ENCODE measurements around the gene NANOS2. TPM values are rescaled to one million over a fixed set of nuclear protein-coding genes. Genes with fewer than 3 reads are reported as not detected.

NANOS2 gene
- total RNA-seq, 1 donor from 2014 or later: not detected

DNA sequence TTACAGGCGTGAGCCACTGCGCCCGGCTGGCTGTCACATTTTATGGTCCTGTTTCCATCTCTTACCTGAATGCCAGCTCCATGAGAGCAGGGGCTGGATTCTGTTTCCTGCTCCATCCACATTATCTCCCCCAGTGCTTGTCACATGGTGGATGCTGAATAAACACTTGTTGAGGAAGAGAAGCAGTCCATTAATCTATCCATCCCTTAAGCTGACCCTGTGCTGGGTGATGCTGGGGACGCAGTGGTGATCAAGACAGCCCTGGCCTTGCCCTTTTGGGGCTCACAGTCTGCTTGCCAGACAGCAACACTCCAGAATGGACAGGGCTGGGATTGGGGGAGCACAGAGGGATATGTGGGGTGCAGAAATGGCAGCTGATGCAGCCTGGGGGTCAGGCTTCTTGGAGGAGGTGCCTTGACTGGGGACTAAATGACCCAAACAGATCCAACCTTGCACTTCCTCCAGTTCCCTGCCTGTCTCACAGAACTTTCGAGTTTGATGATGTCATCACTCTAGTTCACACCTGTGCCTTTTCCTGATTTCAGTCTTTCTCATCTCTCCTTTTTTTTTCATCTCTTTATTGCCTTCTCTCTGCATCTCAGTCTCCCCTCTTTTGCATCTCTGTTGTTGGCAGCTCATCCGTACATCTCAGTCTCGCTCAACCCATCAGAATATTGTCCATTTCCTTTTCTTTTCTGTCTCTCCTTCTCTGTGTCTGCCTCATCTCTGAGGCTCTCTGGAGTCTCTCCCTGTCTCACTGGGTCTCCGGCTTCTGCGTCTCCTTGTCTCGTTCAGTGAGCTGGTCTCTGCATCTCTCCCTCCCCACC is 33.3 kb downstream of the NANOS2 start:
- Histone ChIP-seq H2AFZ (replicated peaks) (no peak overlapping the region), H3K9me3 (ENCODE audit: low read depth) (no peaks in the 10 kb centered on the region), H3K79me2 (ENCODE audit: low read depth) (peaks cover 21% of the 10 kb centered on the region), H3F3A (ENCODE audit: low read depth) (peaks cover 32% of the 10 kb centered on the region), H3K4me3 (no peak overlapping the region), H3K27ac (no peak overlapping the region), H3K36me3 (no peaks in the 10 kb centered on the region), H3K4me2 (peak overlapping the region; percentile 89), H3K27me3 (no peaks in the 10 kb centered on the region), H3K9ac (no peak overlapping the region), H3K4me1 (peaks cover 29% of the 10 kb centered on the region), H4K20me1 (ENCODE audit: low read depth) (peaks cover 27% of the 10 kb centered on the region)
- no peak for DNase-seq (ENCODE audit: low spot score)
- no peaks in the 10 kb centered on the region for H3K9me3 Mint-ChIP-seq
- H3K27ac Mint-ChIP-seq: no peak overlapping the region
- peaks cover 38% of the 10 kb centered on the region for H3K4me1 Mint-ChIP-seq
- H3K27me3 Mint-ChIP-seq (ENCODE audit: insufficient read depth, low read depth): peaks cover 13% of the 10 kb centered on the region
- TF ChIP-seq EZH2phosphoT487 (IDR thresholded peaks at IDR 0.05) (no peak), CTCF (IDR thresholded peaks at IDR 0.05) (no peak), EZH2 (IDR thresholded peaks at IDR 0.05) (no peak)
- H3K36me3 Mint-ChIP-seq: peaks cover 4% of the 10 kb centered on the region
- no peak overlapping the region for H3K4me3 Mint-ChIP-seq

DNA sequence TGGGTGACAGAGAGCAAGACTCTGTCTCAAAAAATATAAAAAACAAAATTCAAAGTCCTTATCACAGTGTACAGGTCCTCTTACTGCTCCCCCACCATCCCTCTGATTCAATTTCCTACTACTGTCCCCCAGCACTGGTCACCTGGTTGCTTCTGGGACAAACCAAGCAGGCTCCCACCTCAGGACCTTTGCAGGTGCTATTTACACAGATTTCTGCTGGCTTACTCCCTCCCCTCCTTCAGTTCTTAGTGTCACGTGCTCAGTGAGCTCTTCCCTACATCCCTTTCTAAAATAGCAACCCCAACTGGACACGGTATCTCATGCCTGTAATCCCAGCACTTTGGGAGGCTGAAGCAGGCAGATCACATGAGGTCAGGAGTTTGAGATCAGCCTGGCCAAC is 34.6 kb downstream of the NANOS2 start:
- peaks cover 22% of the 10 kb centered on the region for H3F3A ChIP-seq (ENCODE audit: low read depth)
- Mint-ChIP-seq H3K27ac (no peak overlapping the region), H3K27me3 (ENCODE audit: insufficient read depth, low read depth) (peaks cover 16% of the 10 kb centered on the region), H3K9me3 (no peaks in the 10 kb centered on the region), H3K36me3 (peaks cover 4% of the 10 kb centered on the region), H3K4me1 (peaks cover 46% of the 10 kb centered on the region), H3K4me3 (peak overlapping the region; percentile 12)
- peaks cover 20% of the 10 kb centered on the region for H4K20me1 ChIP-seq (ENCODE audit: low read depth)
- no peak for DNase-seq (ENCODE audit: low spot score)
- H2AFZ ChIP-seq (replicated peaks): no peak overlapping the region
- peaks cover 29% of the 10 kb centered on the region for H3K4me1 ChIP-seq
- no peak for TF ChIP-seq CTCF (IDR thresholded peaks at IDR 0.05)
- no peak for TF ChIP-seq EZH2phosphoT487 (IDR thresholded peaks at IDR 0.05)
- no peak for TF ChIP-seq EZH2 (IDR thresholded peaks at IDR 0.05)
- H3K27ac ChIP-seq: no peak overlapping the region
- no peaks in the 10 kb centered on the region for H3K36me3 ChIP-seq
- H3K9ac ChIP-seq: no peak overlapping the region
- no peaks in the 10 kb centered on the region for H3K27me3 ChIP-seq
- no peak overlapping the region for H3K4me2 ChIP-seq
- H3K4me3 ChIP-seq: no peak overlapping the region
- H3K9me3 ChIP-seq (ENCODE audit: low read depth): no peaks in the 10 kb centered on the region
- H3K79me2 ChIP-seq (ENCODE audit: low read depth): peaks cover 14% of the 10 kb centered on the region

DNA sequence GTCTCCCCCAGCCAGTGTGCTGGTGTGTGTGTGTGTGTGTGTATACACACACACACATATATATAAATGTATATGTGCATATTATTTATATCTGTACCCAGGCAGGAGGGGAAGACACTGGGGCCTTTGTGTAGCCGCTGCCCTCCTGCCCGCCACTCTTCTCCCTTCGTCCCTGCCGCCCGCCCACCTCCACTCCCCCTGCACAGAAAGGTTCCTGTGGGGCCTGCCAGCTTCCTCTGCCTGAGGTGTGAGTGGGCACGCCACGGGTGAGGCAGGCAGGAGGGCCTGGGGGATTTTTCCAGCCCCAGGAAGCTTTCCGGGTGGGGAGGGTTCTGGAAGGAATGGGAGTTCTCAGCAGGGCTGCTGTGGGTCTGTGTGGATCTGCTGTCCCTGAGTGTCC is 35.5 kb downstream of the NANOS2 start:
- Mint-ChIP-seq H3K27me3 (ENCODE audit: insufficient read depth, low read depth) (peaks cover 19% of the 10 kb centered on the region), H3K4me1 (peaks cover 49% of the 10 kb centered on the region), H3K9me3 (no peaks in the 10 kb centered on the region), H3K27ac (peak overlapping the region; percentile 70), H3K36me3 (peaks cover 4% of the 10 kb centered on the region), H3K4me3 (peak overlapping the region; percentile 64)
- Histone ChIP-seq H3K4me3 (no peak overlapping the region), H3K9me3 (ENCODE audit: low read depth) (no peaks in the 10 kb centered on the region), H4K20me1 (ENCODE audit: low read depth) (peaks cover 11% of the 10 kb centered on the region), H3F3A (ENCODE audit: low read depth) (peaks cover 19% of the 10 kb centered on the region), H3K4me1 (peaks cover 27% of the 10 kb centered on the region), H3K79me2 (ENCODE audit: low read depth) (peaks cover 5% of the 10 kb centered on the region), H3K27ac (no peak overlapping the region), H2AFZ (replicated peaks) (no peak overlapping the region), H3K4me2 (no peak overlapping the region), H3K27me3 (no peaks in the 10 kb centered on the region), H3K9ac (no peak overlapping the region), H3K36me3 (no peaks in the 10 kb centered on the region)
- no peak for TF ChIP-seq EZH2phosphoT487 (IDR thresholded peaks at IDR 0.05)
- no peak for TF ChIP-seq EZH2 (IDR thresholded peaks at IDR 0.05)
- TF ChIP-seq CTCF (IDR thresholded peaks at IDR 0.05): no peak
- no peak for DNase-seq (ENCODE audit: low spot score)
